HG02642 (cell line): ENCODE data around the gene MYBL2.
A peak's percentile ranks its signal among the peaks of the same experiment; 100 is the strongest.
"Not testable (repeated sequence)": the region's sequence is repeated elsewhere in the genome, so short reads cannot be mapped to it uniquely, and the experiment has no call there.

Experiments used
- ATAC-seq: cut with Tn5 transposase; IDR thresholded peaks from one replicate; pipeline ENCODE4 v1.9.1; 2021; ENCODE audit warnings: mild to moderate bottlenecking; ENCODE audit not compliant: unreplicated experiment, poor library complexity

Gene MYBL2

GRCh38 chr20:43746344-43747137 lies 79.6 kb downstream of the MYBL2 start:
- no peak for ATAC-seq

GRCh38 chr20:43748274-43748673 lies 81.4 kb downstream of the MYBL2 start:
- ATAC-seq = no peak

GRCh38 chr20:43749734-43750294 lies 82.9 kb downstream of the MYBL2 start:
- no peak for ATAC-seq

- ATAC-seq = no peak
Measured at GRCh38 chr20:43750774-43751166, 83.9 kb downstream of the MYBL2 start.

- peak; percentile 72 for ATAC-seq
Measured at GRCh38 chr20:43751167-43752050, 84.5 kb downstream of the MYBL2 start.

GRCh38 chr20:43752051-43752360 lies 85.1 kb downstream of the MYBL2 start:
- no peak for ATAC-seq

- peak; percentile 55 for ATAC-seq
Measured at GRCh38 chr20:43752561-43753301, 85.8 kb downstream of the MYBL2 start.

GRCh38 chr20:43755390-43755789 lies 88.5 kb downstream of the MYBL2 start:
- ATAC-seq = no peak

GRCh38 chr20:43755851-43756250 lies 88.9 kb downstream of the MYBL2 start:
- no peak for ATAC-seq

- not testable (repeated sequence) for ATAC-seq
Measured at GRCh38 chr20:43757888-43758287, 91.0 kb downstream of the MYBL2 start.

GRCh38 chr20:43761386-43762340 lies 94.7 kb downstream of the MYBL2 start:
- no peak for ATAC-seq

GRCh38 chr20:43762911-43763310 lies 96.0 kb downstream of the MYBL2 start:
- no peak for ATAC-seq

- no peak for ATAC-seq
Measured at GRCh38 chr20:43765916-43766315, 99.0 kb downstream of the MYBL2 start.
